Myocyte (in vitro differentiated cells): ENCODE results near the gene CLNK. TPM values are rescaled to one million over a fixed set of nuclear protein-coding genes. Genes with fewer than 3 reads are reported as not detected.
"Not testable (repeated sequence)": the region's sequence is repeated elsewhere in the genome, so short reads cannot be mapped to it uniquely, and the experiment has no call there.

Source experiments
- DNase-seq: peaks from one replicate; pipeline ENCODE4 v3.0.0-alpha.2; 2012; ENCODE audit warnings: low read depth
- total RNA-seq: library from RNA; depleted of rRNA; stranded (reverse); fragments of >200 nt; gene quantifications from 2 replicates; pipeline ENCODE4 v1.2.3, GENCODE V29; 2014

The CLNK gene
- total RNA-seq, 1 donor from 2014 or later: not detected

- DNase-seq: peak; percentile 76
These were observed 20.2 kb downstream of the CLNK start for GRCh38 chr4:10664408-10664807.

DNA sequence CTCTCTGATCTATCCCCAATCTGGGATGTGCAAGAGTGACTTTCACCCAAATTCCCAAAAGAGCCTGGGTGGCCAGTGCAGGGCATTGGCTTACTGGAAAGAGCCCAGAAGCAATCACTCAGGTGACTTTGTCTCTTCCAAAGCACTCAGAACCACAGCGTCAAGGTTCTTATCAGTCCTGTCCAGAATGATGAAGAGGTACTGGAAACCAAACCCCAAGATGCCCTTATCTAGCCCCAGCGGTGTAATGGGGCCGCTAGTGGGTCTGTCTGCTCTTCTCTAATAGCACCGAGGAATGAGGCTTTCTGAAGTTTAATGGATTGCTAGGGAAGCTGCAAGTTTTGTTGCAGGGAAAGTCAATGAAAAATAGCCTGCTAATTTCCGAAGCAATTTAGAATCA, 21.6 kb downstream of the CLNK start:
- DNase-seq: no peak

GRCh38 chr4:10661047-10661446, 23.5 kb downstream of the CLNK start:
- no peak for DNase-seq

DNA sequence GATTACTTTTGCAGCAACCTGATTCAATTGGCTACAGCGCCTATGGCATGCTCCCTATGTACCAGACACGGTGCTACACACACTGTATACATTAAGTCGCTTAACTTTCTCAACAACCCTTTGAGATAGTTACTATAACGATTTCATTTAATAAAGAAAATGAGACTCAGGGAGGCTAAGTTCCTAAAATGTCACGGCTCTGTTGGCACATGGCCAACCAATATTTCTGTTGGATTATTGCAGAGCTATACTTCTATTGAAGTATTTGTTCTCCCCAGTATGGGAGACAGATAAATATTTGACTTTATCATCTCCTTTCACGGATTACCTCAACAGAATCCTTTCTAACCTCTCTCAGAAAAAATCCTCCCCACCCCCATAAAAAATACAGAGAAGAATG, 25.3 kb downstream of the CLNK start:
- DNase-seq: no peak

GRCh38 chr4:10656988-10657387, 27.6 kb downstream of the CLNK start:
- DNase-seq: no peak

- DNase-seq: no peak
These were observed 28.1 kb downstream of the CLNK start for GRCh38 chr4:10656420-10656819.

DNA sequence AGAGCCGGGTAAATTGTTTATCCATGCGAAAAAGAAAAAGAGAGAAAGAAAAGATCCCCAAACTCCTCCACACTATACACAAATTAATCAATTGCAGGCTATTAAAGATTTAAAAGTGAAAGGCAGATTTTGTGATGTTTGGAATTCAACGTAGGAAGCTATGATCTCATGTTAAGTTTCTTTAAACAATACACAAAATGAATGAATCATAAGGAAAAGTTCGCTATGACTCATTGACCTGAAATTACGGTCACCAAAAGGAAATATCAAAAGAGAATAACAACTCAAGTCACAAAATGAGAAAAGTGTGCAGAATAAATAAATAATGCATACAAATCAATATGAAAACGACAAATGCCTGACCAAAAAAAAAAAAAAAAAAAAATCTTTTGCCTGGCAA, 28.6 kb downstream of the CLNK start:
- DNase-seq: peak; percentile 12

- DNase-seq: no peak
These were observed 36.1 kb downstream of the CLNK start for GRCh38 chr4:10648479-10648878.

GRCh38 chr4:10647846-10648245, 36.7 kb downstream of the CLNK start:
- no peak for DNase-seq

- DNase-seq: no peak
These were observed 40.8 kb downstream of the CLNK start for GRCh38 chr4:10643600-10644425.

- DNase-seq: no peak
These were observed 43.9 kb downstream of the CLNK start for GRCh38 chr4:10640561-10641201.

DNA sequence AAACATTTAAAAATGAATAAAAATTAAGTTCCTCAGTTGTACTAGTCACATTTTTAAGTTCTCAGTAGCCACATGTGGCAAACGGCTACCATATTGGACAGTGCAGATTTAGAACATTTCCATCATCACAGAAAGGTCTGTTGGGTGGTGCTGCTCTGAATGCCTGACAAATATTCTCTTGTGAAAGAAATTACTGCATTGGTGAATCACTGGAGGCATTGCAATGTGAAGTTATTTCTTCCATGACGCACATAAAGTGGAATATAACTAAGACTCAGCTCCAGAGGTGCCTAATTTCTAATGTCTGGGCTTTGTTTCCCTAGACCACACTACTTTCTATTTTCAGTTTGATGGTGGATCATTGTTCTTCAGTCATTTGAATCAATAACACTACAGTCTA, 44.9 kb downstream of the CLNK start:
- DNase-seq: no peak

DNA sequence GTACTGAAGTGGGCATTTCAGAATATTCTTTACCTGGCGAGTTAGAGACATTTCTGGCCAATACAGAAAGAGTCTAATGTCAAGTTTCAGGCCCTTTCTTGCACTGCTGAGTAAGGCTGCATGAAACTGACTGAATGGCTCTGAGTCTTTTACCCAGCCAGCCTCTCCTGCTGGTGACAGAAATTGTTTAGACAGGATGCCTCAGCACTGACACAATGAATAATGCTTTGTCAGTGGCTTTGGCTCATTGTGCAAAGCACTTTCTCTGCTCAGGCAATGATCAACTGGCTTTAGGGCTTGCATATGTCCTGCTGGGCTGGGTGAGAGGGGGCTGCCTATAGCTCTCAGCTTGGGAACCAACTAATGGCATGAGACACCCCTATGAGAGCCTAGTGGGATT, 45.5 kb downstream of the CLNK start:
- DNase-seq: no peak

DNA sequence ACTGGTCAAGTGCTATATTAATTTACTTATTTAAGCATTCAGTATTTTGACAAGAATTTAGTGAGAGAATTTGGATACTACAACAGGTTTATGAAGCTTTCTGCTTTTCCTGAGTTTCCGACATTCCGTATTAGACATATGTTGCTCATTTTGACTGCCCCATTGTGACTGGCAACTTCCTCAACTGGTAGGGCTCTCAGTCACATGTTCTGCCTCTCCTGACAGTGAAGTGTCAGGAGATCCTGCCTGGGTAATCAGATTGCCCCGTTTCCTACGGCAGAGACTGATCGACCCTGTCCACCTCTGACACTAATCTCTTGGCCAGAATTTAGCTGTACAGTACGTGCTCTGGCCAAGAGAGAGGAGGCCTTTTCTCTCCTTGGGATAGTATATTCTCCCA, 49.5 kb downstream of the CLNK start:
- no peak for DNase-seq

DNA sequence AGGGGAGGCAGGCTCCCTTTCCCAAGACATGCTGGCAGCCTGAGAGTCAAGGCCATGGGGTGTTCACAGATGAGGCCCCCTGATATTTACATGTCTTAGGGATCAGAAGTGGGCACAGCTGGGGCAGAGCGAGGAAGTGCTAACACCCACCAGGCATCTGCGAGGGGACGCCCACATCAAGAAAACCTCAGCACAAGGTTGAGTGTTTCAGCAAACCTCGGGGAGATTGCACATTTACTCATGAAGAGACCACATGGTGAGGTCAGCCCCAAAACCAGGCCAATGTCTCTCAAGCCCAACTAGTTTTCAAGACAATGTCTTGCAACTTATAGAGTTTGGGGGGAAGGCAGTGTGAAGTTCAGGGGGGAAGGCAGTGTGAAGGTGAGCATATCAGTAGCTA, 55.2 kb downstream of the CLNK start:
- DNase-seq: no peak

DNA sequence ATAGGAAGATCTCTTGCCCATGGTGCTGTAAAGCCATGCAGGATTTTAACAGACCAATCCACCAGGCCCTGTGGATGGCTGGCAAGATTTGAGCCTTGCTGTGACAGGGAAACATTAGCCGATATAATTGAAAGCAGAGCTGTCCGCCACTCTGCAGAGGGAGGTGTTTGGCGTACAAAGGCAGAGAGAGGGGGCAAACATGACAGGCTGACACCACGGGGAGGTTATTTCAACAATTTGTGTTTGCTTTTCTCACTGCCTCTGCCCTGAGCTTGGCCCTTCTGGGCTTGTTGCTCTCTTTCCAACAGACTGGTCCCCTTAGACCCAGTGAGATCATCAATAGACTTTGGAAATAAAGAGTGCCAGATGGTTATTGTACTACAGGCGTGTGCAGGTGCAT, 59.4 kb downstream of the CLNK start:
- no peak for DNase-seq

DNA sequence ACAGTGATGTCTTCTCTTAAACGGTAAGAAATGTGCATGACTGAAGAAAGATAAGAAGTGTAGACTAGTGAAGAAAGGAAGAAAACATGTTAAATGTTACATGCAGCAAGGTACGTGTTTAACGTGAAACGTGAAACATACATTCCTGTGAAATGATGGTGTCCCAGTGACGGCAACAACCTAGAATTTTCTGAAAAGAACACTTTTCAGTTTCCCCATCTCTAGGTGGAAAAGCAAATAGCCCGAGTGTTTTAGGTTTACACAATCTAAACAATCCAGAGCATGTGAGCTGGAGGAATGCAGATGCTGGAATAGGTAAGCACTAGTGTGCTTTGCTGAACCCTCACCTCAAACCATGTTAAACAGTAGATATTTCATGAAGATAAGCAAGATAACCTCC, 60.7 kb downstream of the CLNK start:
- no peak for DNase-seq

DNA sequence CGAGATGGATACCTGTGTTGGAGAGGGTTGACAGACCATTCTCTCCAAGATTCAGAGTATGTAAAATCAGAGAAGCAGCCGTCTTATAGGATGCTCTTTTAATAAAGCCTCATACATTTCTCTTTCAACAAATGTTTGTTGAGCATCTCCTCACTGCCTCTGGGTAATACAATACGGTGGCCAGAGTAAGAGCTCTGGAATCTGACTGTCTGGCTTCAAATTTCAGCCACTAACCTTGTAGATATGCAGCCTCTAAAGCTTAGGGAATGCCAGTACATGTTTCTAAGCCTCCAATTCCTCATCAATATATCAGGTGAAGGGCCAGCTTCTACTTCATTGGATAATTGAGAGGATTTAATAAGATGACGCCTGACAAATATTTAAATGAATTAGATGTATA, 61.3 kb downstream of the CLNK start:
- DNase-seq: peak; percentile 60

DNA sequence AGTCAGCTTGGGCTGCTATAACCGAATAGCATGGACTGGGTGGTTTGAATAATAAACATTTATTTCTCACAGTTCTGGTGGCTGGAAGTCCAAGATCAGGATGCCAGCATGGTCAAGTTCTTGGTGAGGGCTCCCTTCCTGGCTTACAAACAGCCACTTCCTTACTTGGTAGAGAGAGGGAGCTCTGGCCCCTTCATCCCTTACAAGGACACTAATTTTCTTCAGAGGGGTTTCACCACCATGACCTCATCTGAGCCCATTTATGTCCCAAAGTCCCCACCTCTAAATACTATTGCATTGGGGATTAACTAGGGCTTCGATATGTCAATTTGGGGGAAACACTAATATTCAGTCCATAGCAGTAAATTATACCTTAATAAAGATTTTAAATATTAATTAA, 61.8 kb downstream of the CLNK start:
- DNase-seq: no peak

DNA sequence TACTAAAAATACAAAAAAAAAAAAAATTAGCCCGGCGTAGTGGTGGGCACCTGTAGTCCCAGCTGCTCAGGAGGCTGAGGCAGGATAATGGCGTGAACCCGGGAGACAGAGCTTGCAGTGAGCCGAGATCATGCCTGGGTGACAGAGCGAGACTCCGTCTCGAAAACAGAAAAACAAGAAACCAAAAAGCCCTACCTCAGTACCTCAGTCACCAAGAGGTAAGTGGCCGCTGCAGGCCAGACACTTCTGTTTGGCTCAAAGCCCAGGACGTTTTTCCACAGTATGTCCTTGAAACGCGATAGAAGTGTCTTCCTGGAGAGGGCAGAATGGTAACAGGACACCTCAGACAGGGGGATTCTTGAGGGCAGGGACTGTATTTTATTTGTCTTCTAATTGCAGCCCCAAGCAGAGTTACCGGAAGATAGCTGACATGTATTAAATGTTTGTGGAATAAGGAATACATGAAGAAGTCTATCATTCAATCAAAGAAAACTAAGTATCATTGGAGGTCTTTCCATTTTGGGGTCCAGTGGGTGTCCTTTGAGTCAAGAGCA, 63.6 kb downstream of the CLNK start:
- no peak for DNase-seq

DNA sequence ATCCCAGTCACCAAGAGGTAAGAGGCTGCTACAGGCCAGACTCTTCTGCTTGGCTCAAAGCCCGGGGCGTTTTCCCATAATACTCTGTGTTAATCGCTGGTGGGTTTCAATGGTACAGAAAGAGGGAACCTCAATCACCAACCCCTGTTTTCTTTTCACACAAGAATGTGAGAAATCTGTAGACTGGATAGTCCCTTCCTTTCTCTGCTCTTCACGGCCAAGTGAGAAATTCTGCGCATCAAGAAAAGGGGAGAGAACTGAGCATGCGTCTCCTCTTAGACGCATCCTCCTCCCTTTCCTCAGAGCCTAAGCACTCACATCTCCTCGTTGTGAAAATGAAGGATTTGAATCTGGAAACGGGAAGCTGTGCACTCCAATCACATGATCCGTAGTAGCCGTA, 64.7 kb downstream of the CLNK start:
- no peak for DNase-seq

DNA sequence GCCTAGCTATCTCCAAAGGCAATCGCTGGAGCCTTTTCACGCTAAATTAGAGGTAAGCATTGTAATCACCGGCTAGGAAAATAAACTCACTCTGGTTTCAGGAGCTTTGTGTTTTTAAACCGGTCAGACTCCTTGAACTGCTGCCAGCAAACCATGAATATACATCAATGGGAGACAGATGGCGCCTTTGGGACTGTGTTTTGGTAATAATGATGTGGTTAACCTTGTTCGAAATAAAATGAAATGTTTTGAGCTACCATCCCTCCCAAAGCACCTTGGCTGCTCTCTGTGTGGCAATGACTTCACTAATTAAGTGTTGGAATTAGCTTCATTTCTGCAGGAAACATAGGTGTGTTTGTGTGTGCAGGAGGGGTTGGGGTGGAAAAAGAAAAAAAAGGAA, 65.3 kb downstream of the CLNK start:
- peak; percentile 9 for DNase-seq

- DNase-seq: not testable (repeated sequence)
These were observed 69.6 kb downstream of the CLNK start for GRCh38 chr4:10614926-10615325.
